OCI-LY7 (cell line): ENCODE measurements around the gene ZFTA.

ENCODE experiments used
- CTCF ChIP-seq: fragments of 200-600 bp; sonication (generic); conservative IDR thresholded peaks from 2 replicates; pipeline ENCODE4 v1.5.1; 2014; ENCODE audit warnings: mild to moderate bottlenecking, antibody characterized with exemption, low read length, moderate library complexity, mixed read lengths
- EZH2phosphoT487 ChIP-seq: fragments of 200-600 bp; sonication (generic); IDR thresholded peaks from 2 replicates; pipeline ENCODE4 v1.6.1; 2018; ENCODE audit warnings: low read depth, borderline replicate concordance, mild to moderate bottlenecking, mixed run types, antibody characterized with exemption, low read length, moderate library complexity, mixed read lengths

GRCh38 chr11:63764679-63765647, 3.6 kb downstream of the ZFTA start:
- TF ChIP-seq CTCF (no peak), EZH2phosphoT487 (no peak)
